ENCODE measurements around the gene TBC1D9.

Gene TBC1D9

DNA sequence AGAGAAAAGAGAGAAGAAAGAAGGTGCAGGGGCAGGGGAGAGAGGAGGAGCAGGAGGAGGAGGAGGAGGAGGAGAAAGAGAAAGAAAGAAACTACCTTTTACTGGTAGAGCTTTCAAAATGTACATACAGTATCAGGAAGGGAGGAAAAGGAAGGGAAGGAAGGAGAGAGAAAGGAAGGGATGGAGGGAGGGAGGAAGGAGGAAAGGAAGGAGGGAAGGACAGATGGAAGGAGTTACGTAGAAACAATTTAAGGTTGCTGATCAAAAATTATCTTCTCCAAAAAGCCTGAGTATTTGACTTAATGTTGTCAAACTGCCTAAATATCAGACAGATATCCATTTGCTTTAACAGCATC is 13.4 kb downstream of the TBC1D9 start:
- H3K4me3 ChIP-seq (ENCODE audit: low read depth, low read length) = no peak overlapping the region
- TF ChIP-seq, protein P1, sequence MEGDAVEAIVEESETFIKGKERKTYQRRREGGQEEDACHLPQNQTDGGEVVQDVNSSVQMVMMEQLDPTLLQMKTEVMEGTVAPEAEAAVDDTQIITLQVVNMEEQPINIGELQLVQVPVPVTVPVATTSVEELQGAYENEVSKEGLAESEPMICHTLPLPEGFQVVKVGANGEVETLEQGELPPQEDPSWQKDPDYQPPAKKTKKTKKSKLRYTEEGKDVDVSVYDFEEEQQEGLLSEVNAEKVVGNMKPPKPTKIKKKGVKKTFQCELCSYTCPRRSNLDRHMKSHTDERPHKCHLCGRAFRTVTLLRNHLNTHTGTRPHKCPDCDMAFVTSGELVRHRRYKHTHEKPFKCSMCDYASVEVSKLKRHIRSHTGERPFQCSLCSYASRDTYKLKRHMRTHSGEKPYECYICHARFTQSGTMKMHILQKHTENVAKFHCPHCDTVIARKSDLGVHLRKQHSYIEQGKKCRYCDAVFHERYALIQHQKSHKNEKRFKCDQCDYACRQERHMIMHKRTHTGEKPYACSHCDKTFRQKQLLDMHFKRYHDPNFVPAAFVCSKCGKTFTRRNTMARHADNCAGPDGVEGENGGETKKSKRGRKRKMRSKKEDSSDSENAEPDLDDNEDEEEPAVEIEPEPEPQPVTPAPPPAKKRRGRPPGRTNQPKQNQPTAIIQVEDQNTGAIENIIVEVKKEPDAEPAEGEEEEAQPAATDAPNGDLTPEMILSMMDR (IDR thresholded peaks at IDR 0.05; ENCODE audit: low read depth, low read length) = no peak

DNA sequence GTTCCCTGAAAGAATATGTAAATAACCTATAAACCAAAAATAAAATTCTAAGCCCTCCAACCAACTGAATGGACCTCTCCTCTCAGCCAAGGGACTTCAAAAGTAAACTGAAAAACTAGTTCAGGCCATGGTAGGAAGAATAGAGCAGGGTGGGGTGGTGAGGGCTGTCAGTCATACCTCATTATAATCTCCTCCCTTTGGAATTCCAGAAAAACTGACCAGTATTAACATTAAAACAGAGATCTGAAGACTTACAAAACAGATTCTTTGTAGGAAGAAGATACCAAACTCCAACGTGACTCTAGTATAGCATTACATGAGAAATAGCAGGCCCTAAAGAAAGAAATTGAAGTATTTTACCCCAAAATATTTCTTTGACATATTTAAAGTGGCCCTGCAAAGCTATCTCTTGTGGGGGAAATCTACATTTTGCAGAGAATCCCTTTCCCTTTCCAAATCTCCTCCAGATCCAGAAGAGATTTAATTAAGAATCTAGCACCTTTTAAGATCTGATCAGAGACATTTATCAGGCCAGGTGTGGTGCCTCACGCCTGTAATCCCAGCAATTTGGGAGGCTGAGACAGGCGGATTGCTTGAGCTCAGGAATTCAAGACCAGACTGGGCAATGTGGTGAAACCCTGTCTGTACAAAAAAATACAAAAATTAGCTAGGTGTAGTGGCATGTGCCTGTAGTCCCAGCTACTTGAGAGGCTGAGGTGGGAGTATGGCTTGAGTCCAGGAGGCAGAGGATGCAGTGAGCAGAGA is 15.1 kb downstream of the TBC1D9 start:
- TF ChIP-seq, protein P1 (IDR thresholded peaks at IDR 0.05; ENCODE audit: low read depth, low read length) = no peak
- no peak overlapping the region for H3K4me3 ChIP-seq (ENCODE audit: low read depth, low read length)

DNA sequence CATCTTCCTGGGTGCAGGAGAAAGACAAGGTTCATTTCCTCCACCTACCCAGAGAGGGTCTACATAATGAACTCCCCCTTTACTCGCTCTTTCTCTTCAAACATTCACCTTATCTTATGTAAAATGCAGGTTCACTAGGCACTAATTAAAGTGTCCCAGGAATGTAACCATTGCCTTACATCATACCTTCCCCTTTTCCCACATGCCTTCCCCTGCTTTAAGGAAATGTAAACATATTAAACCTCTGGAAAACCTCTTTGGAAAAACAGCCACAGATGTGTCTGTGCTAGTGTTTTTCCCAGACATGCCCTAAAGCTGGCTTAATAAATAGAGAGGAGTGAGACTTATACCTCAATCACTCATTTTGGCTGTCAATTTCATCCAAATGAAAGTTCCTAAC is 15.8 kb downstream of the TBC1D9 start:
- TF ChIP-seq, protein P1 (IDR thresholded peaks at IDR 0.05; ENCODE audit: low read depth, low read length) = no peak
- H3K4me3 ChIP-seq (ENCODE audit: low read depth, low read length) = no peak overlapping the region

DNA sequence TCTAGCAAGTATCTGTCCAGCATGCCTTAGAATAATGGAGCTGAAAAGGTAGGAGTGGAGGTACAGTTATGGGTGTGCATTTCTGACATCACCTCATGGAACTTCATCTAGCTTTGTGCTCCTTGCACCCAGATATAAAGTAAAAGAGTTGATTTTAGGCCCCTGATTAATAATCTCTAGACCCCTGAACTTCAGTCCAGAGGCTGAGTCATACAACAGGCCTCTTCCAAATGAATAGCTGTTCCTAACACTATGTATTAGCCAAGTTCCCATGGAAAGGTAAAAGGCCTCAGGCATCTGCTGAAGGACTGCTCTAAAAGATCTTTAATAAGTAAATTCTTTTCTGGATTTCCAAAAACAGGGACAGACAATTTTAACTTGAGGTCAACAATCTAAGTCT is 16.2 kb downstream of the TBC1D9 start:
- no peak overlapping the region for H3K4me3 ChIP-seq (ENCODE audit: low read depth, low read length)
- TF ChIP-seq, protein P1 (IDR thresholded peaks at IDR 0.05; ENCODE audit: low read depth, low read length) = no peak

DNA sequence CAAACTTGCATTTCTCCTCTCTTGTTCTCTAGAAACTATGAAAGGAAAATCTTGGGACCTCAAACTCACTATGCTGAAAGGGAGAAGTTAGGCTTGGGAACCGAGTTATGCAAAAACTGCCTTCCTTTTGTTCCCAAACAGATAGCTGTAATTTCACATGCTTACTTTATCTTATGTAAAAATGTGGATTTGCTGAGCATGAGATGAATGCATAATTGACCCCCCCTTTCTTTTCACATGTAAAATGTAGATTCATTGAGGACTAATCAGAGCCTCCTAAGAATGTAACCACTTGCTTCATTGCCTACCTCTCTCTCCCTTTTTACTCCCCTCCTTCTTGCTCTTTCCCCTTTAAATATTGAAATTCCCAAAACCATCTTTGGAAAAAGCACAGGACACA is 18.0 kb downstream of the TBC1D9 start:
- no peak overlapping the region for H3K4me3 ChIP-seq (ENCODE audit: low read depth, low read length)
- TF ChIP-seq, protein P1 (IDR thresholded peaks at IDR 0.05; ENCODE audit: low read depth, low read length) = no peak

DNA sequence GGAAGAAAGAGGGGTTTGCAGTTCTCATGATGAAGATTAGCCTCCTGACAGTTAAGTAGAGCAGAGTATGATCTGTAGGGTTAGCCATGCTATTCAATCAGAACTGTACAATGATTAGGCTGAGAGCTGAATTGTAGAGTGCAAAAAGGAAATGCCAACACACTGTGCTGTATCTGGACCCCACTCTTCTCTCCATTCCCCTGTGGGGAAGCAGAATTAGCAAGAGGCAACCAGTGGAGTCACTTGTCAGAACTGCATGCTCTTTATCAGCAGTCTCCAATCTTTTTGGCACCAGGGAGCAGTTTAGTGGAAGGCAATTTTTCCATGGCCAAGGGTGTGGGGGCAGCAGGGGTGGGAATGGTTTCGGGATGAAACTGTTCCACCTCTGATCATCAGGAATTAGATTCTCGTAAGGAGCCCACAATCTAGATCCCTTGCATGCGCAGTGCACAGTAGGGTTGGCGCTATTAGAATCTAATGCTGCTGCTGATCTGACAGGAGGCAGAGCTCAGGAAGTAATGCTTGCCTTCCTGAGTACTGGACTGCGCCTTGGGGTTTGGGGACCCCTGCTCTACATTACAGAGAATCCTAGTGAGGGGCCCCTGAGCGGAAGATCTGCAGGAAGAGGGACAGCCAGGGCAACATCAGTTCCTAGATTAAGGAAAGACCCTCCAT is 19.4 kb downstream of the TBC1D9 start:
- TF ChIP-seq, protein P1 (IDR thresholded peaks at IDR 0.05; ENCODE audit: low read depth, low read length) = no peak
- no peak overlapping the region for H3K4me3 ChIP-seq (ENCODE audit: low read depth, low read length)

DNA sequence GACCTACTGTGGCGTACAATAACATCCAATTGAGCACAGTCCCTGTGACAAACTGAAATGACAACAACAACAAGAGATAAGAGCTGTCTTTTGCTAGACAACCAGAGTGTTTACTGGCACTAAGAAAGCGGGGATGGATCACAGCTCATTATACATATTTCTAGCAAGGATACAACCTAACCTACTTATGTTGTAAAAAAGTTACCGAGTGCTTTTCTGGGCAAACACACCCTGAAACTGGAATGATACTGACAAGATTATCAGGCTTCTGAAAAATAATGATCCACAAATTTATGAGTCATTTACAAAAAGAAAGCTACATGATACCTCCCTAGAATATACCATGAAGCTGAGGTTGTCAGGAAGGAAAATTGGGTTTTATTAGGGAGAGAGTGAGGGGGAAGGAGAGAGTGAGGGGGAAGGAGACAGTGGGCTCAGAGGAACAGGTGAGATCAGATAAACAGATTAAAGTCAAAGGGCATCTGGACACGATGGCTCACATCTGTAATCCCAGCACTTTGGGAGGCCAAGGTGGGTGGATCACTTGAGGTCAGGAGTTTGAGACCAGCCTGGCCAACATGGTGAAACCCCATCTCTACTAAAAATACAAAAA is 20.3 kb downstream of the TBC1D9 start:
- TF ChIP-seq, protein P1 (IDR thresholded peaks at IDR 0.05; ENCODE audit: low read depth, low read length) = no peak
- H3K4me3 ChIP-seq (ENCODE audit: low read depth, low read length) = no peak overlapping the region

All from WI38 (cell line).